ENCODE measurements around the gene TNP2.
A peak's percentile ranks its signal among the peaks of the same experiment; 100 is the strongest.
"Not testable (repeated sequence)": the region's sequence is repeated elsewhere in the genome, so short reads cannot be mapped to it uniquely, and the experiment has no call there.

The TNP2 gene

GRCh38 chr16:11306997-11307638, 38.0 kb upstream of the TNP2 start:
- Mint-ChIP-seq H3K27me3 (no peaks in the 10 kb centered on the region), H3K36me3 (no peaks in the 10 kb centered on the region), H3K27ac (no peak overlapping the region), H3K4me3 (no peak overlapping the region), H3K9me3 (ENCODE audit: low read depth) (no peaks in the 10 kb centered on the region), H3K4me1 (ENCODE audit: low read depth) (peaks cover 30% of the 10 kb centered on the region)

DNA sequence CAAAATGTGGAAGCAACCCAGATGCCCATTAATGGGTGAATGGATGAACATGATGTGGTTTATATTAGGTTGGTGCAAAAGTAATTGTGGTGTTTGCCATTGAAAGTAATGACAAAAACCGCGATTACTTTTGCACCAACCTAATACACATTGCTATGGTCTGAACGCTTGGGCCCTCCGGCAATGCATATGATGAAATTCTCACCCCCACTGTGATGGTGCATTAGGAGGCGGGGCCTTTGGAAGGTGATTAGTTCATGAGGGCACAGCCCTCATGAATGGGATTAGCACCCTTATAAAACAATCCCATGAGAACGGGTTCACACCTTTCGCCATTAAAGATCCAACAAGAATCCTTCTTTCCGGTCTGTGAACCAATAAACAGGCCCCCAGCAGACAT, 37.3 kb upstream of the TNP2 start:
- H3K27ac Mint-ChIP-seq = no peak overlapping the region
- no peak overlapping the region for H3K4me3 Mint-ChIP-seq
- peaks cover 24% of the 10 kb centered on the region for H3K4me1 Mint-ChIP-seq (ENCODE audit: low read depth)
- no peaks in the 10 kb centered on the region for H3K36me3 Mint-ChIP-seq
- no peaks in the 10 kb centered on the region for H3K9me3 Mint-ChIP-seq (ENCODE audit: low read depth)
- no peaks in the 10 kb centered on the region for H3K27me3 Mint-ChIP-seq

GRCh38 chr16:11303405-11304138, 34.4 kb upstream of the TNP2 start:
- no peaks in the 10 kb centered on the region for H3K27me3 Mint-ChIP-seq
- no peak overlapping the region for H3K4me3 Mint-ChIP-seq
- peaks cover 11% of the 10 kb centered on the region for H3K4me1 Mint-ChIP-seq (ENCODE audit: low read depth)
- H3K36me3 Mint-ChIP-seq = no peaks in the 10 kb centered on the region
- no peak overlapping the region for H3K27ac Mint-ChIP-seq
- no peaks in the 10 kb centered on the region for H3K9me3 Mint-ChIP-seq (ENCODE audit: low read depth)

- H3K36me3 Mint-ChIP-seq = no peaks in the 10 kb centered on the region
- no peak overlapping the region for H3K4me3 Mint-ChIP-seq
- H3K27ac Mint-ChIP-seq = no peak overlapping the region
- peaks cover 13% of the 10 kb centered on the region for H3K4me1 Mint-ChIP-seq (ENCODE audit: low read depth)
- H3K9me3 Mint-ChIP-seq (ENCODE audit: low read depth) = no peaks in the 10 kb centered on the region
- H3K27me3 Mint-ChIP-seq = no peaks in the 10 kb centered on the region
These were observed 33.9 kb upstream of the TNP2 start for GRCh38 chr16:11302977-11303376.

GRCh38 chr16:11301645-11302501, 32.7 kb upstream of the TNP2 start:
- no peaks in the 10 kb centered on the region for H3K27me3 Mint-ChIP-seq
- no peak overlapping the region for H3K27ac Mint-ChIP-seq
- no peaks in the 10 kb centered on the region for H3K36me3 Mint-ChIP-seq
- no peaks in the 10 kb centered on the region for H3K9me3 Mint-ChIP-seq (ENCODE audit: low read depth)
- no peak overlapping the region for H3K4me3 Mint-ChIP-seq
- H3K4me1 Mint-ChIP-seq (ENCODE audit: low read depth) = peaks cover 20% of the 10 kb centered on the region

DNA sequence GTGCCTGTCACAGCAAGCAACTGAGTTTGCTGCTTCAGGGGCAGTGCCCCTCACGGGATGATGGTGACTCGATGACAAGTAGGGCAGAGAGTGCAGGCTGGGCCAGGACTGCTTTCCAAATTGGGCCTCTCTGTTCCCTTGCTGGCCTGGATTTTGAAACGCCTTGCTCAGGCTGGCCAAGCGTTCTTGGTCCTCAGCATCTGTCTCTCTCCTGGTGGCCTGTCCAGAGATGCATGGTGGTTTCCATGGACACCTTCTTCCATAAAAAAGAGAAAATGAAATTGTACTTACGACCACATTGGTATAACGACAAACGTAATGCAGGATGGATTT, 31.4 kb upstream of the TNP2 start:
- Mint-ChIP-seq H3K27me3 (no peaks in the 10 kb centered on the region), H3K4me3 (no peak overlapping the region), H3K9me3 (ENCODE audit: low read depth) (no peaks in the 10 kb centered on the region), H3K36me3 (no peaks in the 10 kb centered on the region), H3K4me1 (ENCODE audit: low read depth) (peaks cover 28% of the 10 kb centered on the region), H3K27ac (no peak overlapping the region)

DNA sequence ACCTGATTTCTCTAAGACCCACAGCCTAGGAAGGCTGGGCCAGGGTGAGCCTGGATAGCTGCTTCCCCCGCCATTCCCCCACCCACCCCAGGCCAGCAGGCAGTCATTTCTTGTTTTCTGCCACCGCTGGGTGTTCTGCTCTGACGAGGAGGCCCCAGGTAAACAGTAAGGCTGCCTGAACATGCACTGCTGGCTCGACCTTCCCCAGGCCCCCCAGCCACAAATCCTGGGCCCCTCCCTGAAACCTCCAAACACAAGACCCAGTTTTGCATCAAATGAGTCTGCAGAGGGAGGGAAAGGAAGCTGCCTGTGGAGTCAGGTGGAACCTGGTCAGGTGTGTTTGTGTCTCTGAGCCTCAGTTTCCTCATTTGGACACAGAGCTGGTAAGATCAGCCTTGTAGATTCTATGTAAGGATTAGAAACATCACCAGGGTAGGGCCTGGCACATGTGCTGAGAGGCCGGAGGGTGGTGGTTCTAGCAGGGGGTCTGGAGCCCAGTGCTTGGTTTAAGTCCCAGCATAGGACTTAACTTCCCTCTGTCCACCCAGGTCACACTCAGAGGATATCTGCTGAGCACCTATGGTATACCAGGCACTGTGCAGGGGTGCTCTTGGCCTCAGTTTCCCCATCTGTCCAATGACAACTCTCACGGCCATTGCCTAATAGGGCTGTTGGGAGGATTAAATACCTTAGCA, 30.9 kb upstream of the TNP2 start:
- H3K27me3 Mint-ChIP-seq = no peaks in the 10 kb centered on the region
- no peaks in the 10 kb centered on the region for H3K9me3 Mint-ChIP-seq (ENCODE audit: low read depth)
- H3K27ac Mint-ChIP-seq = no peak overlapping the region
- no peak overlapping the region for H3K4me3 Mint-ChIP-seq
- H3K4me1 Mint-ChIP-seq (ENCODE audit: low read depth) = peaks cover 28% of the 10 kb centered on the region
- H3K36me3 Mint-ChIP-seq = no peaks in the 10 kb centered on the region

GRCh38 chr16:11298950-11299547, 29.9 kb upstream of the TNP2 start:
- H3K27me3 Mint-ChIP-seq = not testable (repeated sequence)
- Mint-ChIP-seq H3K27ac (peak overlapping the region; percentile 78), H3K4me1 (ENCODE audit: low read depth) (peaks cover 32% of the 10 kb centered on the region)

GRCh38 chr16:11298143-11298900, 29.2 kb upstream of the TNP2 start:
- Mint-ChIP-seq H3K4me1 (ENCODE audit: low read depth) (peaks cover 34% of the 10 kb centered on the region), H3K9me3 (ENCODE audit: low read depth) (no peaks in the 10 kb centered on the region), H3K36me3 (no peaks in the 10 kb centered on the region), H3K27me3 (no peaks in the 10 kb centered on the region), H3K4me3 (peak overlapping the region; percentile 72), H3K27ac (peak overlapping the region; percentile 68)

More at GRCh38 chr16:11298950-11299547, 29.9 kb upstream of the TNP2 start:
- not testable (repeated sequence) for H3K9me3 Mint-ChIP-seq (ENCODE audit: low read depth); H3K36me3 Mint-ChIP-seq
- H3K4me3 Mint-ChIP-seq = peak overlapping the region; percentile 66

- Mint-ChIP-seq H3K27ac (peak overlapping the region; percentile 74), H3K4me3 (peak overlapping the region; percentile 72), H3K4me1 (ENCODE audit: low read depth) (peaks cover 39% of the 10 kb centered on the region), H3K27me3 (no peaks in the 10 kb centered on the region), H3K36me3 (no peaks in the 10 kb centered on the region), H3K9me3 (ENCODE audit: low read depth) (no peaks in the 10 kb centered on the region)
These were observed 28.5 kb upstream of the TNP2 start for GRCh38 chr16:11297492-11298142.

DNA sequence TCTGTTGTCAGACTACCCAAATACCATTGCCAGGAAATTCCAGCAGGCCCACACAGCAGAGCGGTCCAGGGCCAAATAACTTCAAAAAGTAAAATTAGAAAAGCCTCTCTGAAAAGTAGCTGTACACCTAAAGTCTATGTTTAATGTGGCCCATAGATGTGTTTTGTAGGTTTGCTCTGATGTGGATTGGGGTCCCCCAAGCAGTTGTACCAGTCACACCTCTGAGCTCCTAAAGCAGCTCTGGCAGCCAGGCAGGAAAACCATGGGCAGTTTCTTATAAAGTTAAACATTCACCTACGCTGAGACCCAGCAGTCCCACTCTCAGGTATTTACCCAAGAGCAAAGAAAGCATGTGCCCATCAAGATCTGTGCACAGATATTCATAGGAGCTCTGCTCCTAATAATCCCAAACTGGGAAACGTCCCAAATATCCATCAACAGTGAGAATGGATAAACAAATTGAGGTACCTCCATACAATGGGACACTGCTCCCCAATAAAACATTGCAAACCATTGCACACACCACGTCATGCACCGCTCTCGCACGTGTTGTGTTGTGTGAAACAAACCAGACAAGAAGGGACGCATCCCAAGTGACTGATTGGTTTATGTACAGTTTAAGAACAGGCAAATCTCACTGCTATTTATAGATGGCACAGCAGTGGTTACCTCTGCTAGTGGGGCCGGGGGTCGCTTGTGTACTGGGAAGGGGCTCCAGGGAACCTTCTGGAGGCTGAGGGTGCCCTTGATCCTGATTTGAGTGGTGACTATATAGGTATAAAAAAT, 27.8 kb upstream of the TNP2 start:
- no peaks in the 10 kb centered on the region for H3K9me3 Mint-ChIP-seq (ENCODE audit: low read depth)
- H3K4me1 Mint-ChIP-seq (ENCODE audit: low read depth) = peaks cover 39% of the 10 kb centered on the region
- H3K27ac Mint-ChIP-seq = peak overlapping the region; percentile 74
- no peaks in the 10 kb centered on the region for H3K27me3 Mint-ChIP-seq
- peak overlapping the region; percentile 72 for H3K4me3 Mint-ChIP-seq
- H3K36me3 Mint-ChIP-seq = no peaks in the 10 kb centered on the region

- Mint-ChIP-seq H3K36me3 (no peaks in the 10 kb centered on the region), H3K4me3 (no peak overlapping the region), H3K27ac (peak overlapping the region; percentile 74), H3K27me3 (no peaks in the 10 kb centered on the region), H3K9me3 (ENCODE audit: low read depth) (no peaks in the 10 kb centered on the region), H3K4me1 (ENCODE audit: low read depth) (peaks cover 39% of the 10 kb centered on the region)
These were observed 27.2 kb upstream of the TNP2 start for GRCh38 chr16:11296351-11296705.

- Mint-ChIP-seq H3K9me3 (ENCODE audit: low read depth) (no peaks in the 10 kb centered on the region), H3K4me3 (no peak overlapping the region), H3K27me3 (no peaks in the 10 kb centered on the region), H3K4me1 (ENCODE audit: low read depth) (peaks cover 39% of the 10 kb centered on the region), H3K36me3 (no peaks in the 10 kb centered on the region), H3K27ac (no peak overlapping the region)
These were observed 26.5 kb upstream of the TNP2 start for GRCh38 chr16:11295672-11296071.

All from activated naive CD8-positive, alpha-beta T cell (primary cell).